Naive thymus-derived CD4-positive, alpha-beta T cell (primary cell): ENCODE data around the gene SERTM1. TPM values are rescaled to one million over a fixed set of nuclear protein-coding genes. Genes with fewer than 3 reads are reported as not detected.

ENCODE experiments used
- ATAC-seq: fragments of 150-1000 bp; cut with Tn5 transposase; 2 replicates; pipeline ENCODE4 v1.10.0; 2021; ENCODE audit warnings: mild to moderate bottlenecking, moderate library complexity
- CTCF ChIA-PET: fragments of 350-600 bp; sonication (Branson Sonifier 250); formaldehyde crosslinking; loops from one replicate; lab custom pipeline; 2021; ENCODE audit warnings: antibody characterized with exemption; lab: Charles Lee
- POLR2A ChIA-PET: fragments of 350-600 bp; sonication (Branson Sonifier 250); formaldehyde crosslinking; loops from one replicate; lab custom pipeline; 2021; ENCODE audit warnings: antibody characterized with exemption, inconsistent platforms; lab: Charles Lee
- DNase-seq, 9 donors: peaks; one replicate each; pipeline versions ENCODE4 v3.0.0 to v3.0.0-alpha.2; 2020 to 2022; ENCODE audit warnings: mixed read lengths in 1 of 9
- H3K27ac ChIP-seq: one replicate; pipeline ENCODE4 v1.7.0; 2013; ENCODE audit warnings: mild to moderate bottlenecking, low read depth, low read length, moderate library complexity
- H3K27me3 ChIP-seq, 2 donors: one replicate each; pipeline ENCODE4 v1.7.0; 2013; ENCODE audit warnings: low read length in 2 of 2, mild to moderate bottlenecking in 2 of 2, moderate library complexity in 2 of 2; ENCODE audit not compliant: control insufficient read depth in 2 of 2, insufficient read depth in 2 of 2
- H3K36me3 ChIP-seq, 3 experiments: 1 replicate in 2 of 3; 2 replicates in 1 of 3; pipeline ENCODE4 v1.7.0; 2013; ENCODE audit warnings: low read length in 3 of 3, mild to moderate bottlenecking in 3 of 3, moderate library complexity in 1 of 3; ENCODE audit not compliant: insufficient read depth in 3 of 3, control insufficient read depth in 2 of 3
- H3K4me1 ChIP-seq, 2 donors: one replicate each; pipeline ENCODE4 v1.7.0; 2013; ENCODE audit warnings: low read length in 2 of 2, mild to moderate bottlenecking in 2 of 2, moderate library complexity in 1 of 2; ENCODE audit not compliant: control insufficient read depth in 2 of 2, insufficient read depth in 2 of 2
- H3K4me3 ChIP-seq: 2 replicates; pipeline ENCODE4 v1.7.0; 2013; ENCODE audit warnings: mild to moderate bottlenecking, low read length
- H3K9me3 ChIP-seq, 3 experiments: 1 replicate in 2 of 3; 2 replicates in 1 of 3; pipeline ENCODE4 v1.7.0; 2013; ENCODE audit warnings: low read length in 3 of 3; ENCODE audit not compliant: control insufficient read depth in 2 of 3
- H3K27ac Mint-ChIP-seq, 9 donors: one replicate each; pipeline ENCODE4 v1.8.0; 2020 to 2022; ENCODE audit warnings: mixed read lengths in 9 of 9, mild to moderate bottlenecking in 8 of 9, moderate library complexity in 5 of 9, inconsistent platforms in 2 of 9
- H3K27me3 Mint-ChIP-seq, 5 donors: one replicate each; pipeline ENCODE4 v1.8.0; 2021 to 2022; ENCODE audit warnings: mixed read lengths in 5 of 5, mild to moderate bottlenecking in 1 of 5
- H3K36me3 Mint-ChIP-seq, 5 donors: one replicate each; pipeline ENCODE4 v1.8.0; 2020 to 2022; ENCODE audit warnings: mixed read lengths in 5 of 5, mild to moderate bottlenecking in 3 of 5, inconsistent platforms in 1 of 5
- H3K4me1 Mint-ChIP-seq, 7 donors: one replicate each; pipeline ENCODE4 v1.8.0; 2020 to 2022; ENCODE audit warnings: mixed read lengths in 7 of 7, mild to moderate bottlenecking in 3 of 7, inconsistent platforms in 1 of 7
- H3K4me3 Mint-ChIP-seq, 10 donors: one replicate each; pipeline ENCODE4 v1.8.0; 2020 to 2022; ENCODE audit warnings: mild to moderate bottlenecking in 10 of 10, mixed read lengths in 10 of 10, moderate library complexity in 6 of 10, inconsistent platforms in 2 of 10
- H3K9me3 Mint-ChIP-seq, 11 donors: one replicate each; pipeline ENCODE4 v1.8.0; 2020 to 2022; ENCODE audit warnings: mixed read lengths in 11 of 11, mild to moderate bottlenecking in 4 of 11, inconsistent platforms in 1 of 11, moderate library complexity in 1 of 11
- intact Hi-C, 2 donors: fragments of 100-400 bp; cut with micrococcal nuclease; formaldehyde crosslinking; loops; one replicate each; pipeline ENCODE4 v1.15.1; 2023
- polyA plus RNA-seq, 2 donors: library from polyadenylated mRNA; unstranded; fragments of 300-500 nt; fragmentation: Illumina TruSeq; gene quantifications; one replicate each; pipeline ENCODE4 v1.2.3, GENCODE V29; 2021
- total RNA-seq, 6 experiments: library from RNA in 5 of 6; stranded (reverse) in 5 of 6; gene quantifications; 1 replicate in 5 of 6; 2 replicates in 1 of 6; pipeline ENCODE4 v1.2.3 and lab custom pipeline; 2021 to 2026

The SERTM1 gene
- total and polyA plus RNA-seq, 7 experiments from 2014 or later, result not detected

GRCh38 chr13:36717017-36717416, 43.2 kb downstream of the SERTM1 start:
- no peaks in the 10 kb centered on the region for H3K9me3 ChIP-seq
- DNase-seq (no peak), ATAC-seq (no peak)
- peaks cover 0 to 3% (median 0%) of the 10 kb centered on the region in 5 donors for H3K36me3 Mint-ChIP-seq
- intact Hi-C loops, result no loop called here
- H3K4me1 Mint-ChIP-seq, result no peaks in the 10 kb centered on the region
- peaks cover 0 to 3% (median 0%) of the 10 kb centered on the region in 11 donors for H3K9me3 Mint-ChIP-seq
- H3K4me3 Mint-ChIP-seq, result no peak overlapping the region
- no peak overlapping the region for H3K4me3 ChIP-seq
- no peaks in the 10 kb centered on the region for H3K4me1 ChIP-seq
- CTCF ChIA-PET, result no interaction called here
- POLR2A ChIA-PET, result no interaction called here
- H3K27ac Mint-ChIP-seq, result no peak overlapping the region
- no peaks in the 10 kb centered on the region for H3K27me3 ChIP-seq
- H3K27me3 Mint-ChIP-seq, result peaks cover 3 to 52% (median 38%) of the 10 kb centered on the region in 5 donors
- H3K36me3 ChIP-seq, result no peaks in the 10 kb centered on the region
- H3K27ac ChIP-seq, result no peak overlapping the region

- Mint-ChIP-seq H3K27me3 (peaks cover 1 to 57% (median 35%) of the 10 kb centered on the region in 5 donors), H3K27ac (no peak overlapping the region), H3K36me3 (no peaks in the 10 kb centered on the region), H3K9me3 (no peaks in the 10 kb centered on the region), H3K4me3 (no peak overlapping the region), H3K4me1 (no peaks in the 10 kb centered on the region)
- Histone ChIP-seq H3K27me3 (no peaks in the 10 kb centered on the region), H3K4me1 (no peaks in the 10 kb centered on the region), H3K27ac (no peak overlapping the region), H3K4me3 (no peak overlapping the region), H3K9me3 (no peaks in the 10 kb centered on the region), H3K36me3 (no peaks in the 10 kb centered on the region)
- ChIA-PET POLR2A (no interaction called here), CTCF (no interaction called here)
- ATAC-seq (no peak), DNase-seq (no peak)
- intact Hi-C loops, result no loop called here
Observed at GRCh38 chr13:36717966-36718545, 44.2 kb downstream of the SERTM1 start.

- Mint-ChIP-seq H3K4me3 (no peak overlapping the region), H3K27me3 (peaks cover 1 to 55% (median 35%) of the 10 kb centered on the region in 5 donors), H3K4me1 (no peaks in the 10 kb centered on the region), H3K27ac (no peak overlapping the region), H3K9me3 (no peaks in the 10 kb centered on the region), H3K36me3 (no peaks in the 10 kb centered on the region)
- H3K36me3 ChIP-seq, result no peaks in the 10 kb centered on the region
- no peak overlapping the region for H3K4me3 ChIP-seq
- no peaks in the 10 kb centered on the region for H3K27me3 ChIP-seq
- intact Hi-C loops, result no loop called here
- ATAC-seq (no peak), DNase-seq (no peak)
- H3K4me1 ChIP-seq, result no peaks in the 10 kb centered on the region
- ChIA-PET POLR2A (no interaction called here), CTCF (no interaction called here)
- no peaks in the 10 kb centered on the region for H3K9me3 ChIP-seq
- H3K27ac ChIP-seq, result no peak overlapping the region
Observed at GRCh38 chr13:36718686-36719085, 44.9 kb downstream of the SERTM1 start.

- peaks cover 0 to 42% (median 18%) of the 10 kb centered on the region in 5 donors for H3K27me3 Mint-ChIP-seq
- no peaks in the 10 kb centered on the region for H3K36me3 Mint-ChIP-seq
- H3K27ac Mint-ChIP-seq, result no peak overlapping the region
- Histone ChIP-seq H3K27me3 (no peaks in the 10 kb centered on the region), H3K4me3 (no peak overlapping the region), H3K9me3 (no peaks in the 10 kb centered on the region), H3K27ac (no peak overlapping the region), H3K36me3 (no peaks in the 10 kb centered on the region), H3K4me1 (no peaks in the 10 kb centered on the region)
- ATAC-seq (no peak), DNase-seq (no peak)
- no peak overlapping the region for H3K4me3 Mint-ChIP-seq
- no peaks in the 10 kb centered on the region for H3K9me3 Mint-ChIP-seq
- intact Hi-C loops, result no loop called here
- H3K4me1 Mint-ChIP-seq, result peaks cover 0 to 2% (median 0%) of the 10 kb centered on the region in 7 donors
- POLR2A ChIA-PET, result no interaction called here
- CTCF ChIA-PET, result no interaction called here
Observed at GRCh38 chr13:36724141-36724540, 50.3 kb downstream of the SERTM1 start.

- CTCF ChIA-PET, result no interaction called here
- H3K36me3 ChIP-seq, result no peaks in the 10 kb centered on the region
- Mint-ChIP-seq H3K4me1 (peaks cover 0 to 2% (median 0%) of the 10 kb centered on the region in 7 donors), H3K27ac (no peak overlapping the region), H3K36me3 (no peaks in the 10 kb centered on the region), H3K4me3 (no peak overlapping the region), H3K27me3 (peaks cover 0 to 29% (median 14%) of the 10 kb centered on the region in 5 donors), H3K9me3 (no peaks in the 10 kb centered on the region)
- H3K4me1 ChIP-seq, result no peaks in the 10 kb centered on the region
- H3K27me3 ChIP-seq, result no peaks in the 10 kb centered on the region
- no peaks in the 10 kb centered on the region for H3K9me3 ChIP-seq
- DNase-seq (no peak), ATAC-seq (no peak)
- POLR2A ChIA-PET, result no interaction called here
- intact Hi-C loops, result no loop called here
- H3K27ac ChIP-seq, result no peak overlapping the region
- H3K4me3 ChIP-seq, result no peak overlapping the region
Observed at GRCh38 chr13:36725936-36726335, 52.1 kb downstream of the SERTM1 start.

- Histone ChIP-seq H3K27ac (no peak overlapping the region), H3K36me3 (no peaks in the 10 kb centered on the region), H3K27me3 (no peaks in the 10 kb centered on the region), H3K4me1 (no peaks in the 10 kb centered on the region), H3K9me3 (no peaks in the 10 kb centered on the region), H3K4me3 (no peak overlapping the region)
- Mint-ChIP-seq H3K4me3 (no peak overlapping the region), H3K27me3 (peaks cover 0 to 11% (median 5%) of the 10 kb centered on the region in 5 donors), H3K4me1 (peaks cover 0 to 2% (median 0%) of the 10 kb centered on the region in 7 donors), H3K27ac (no peak overlapping the region), H3K9me3 (no peaks in the 10 kb centered on the region), H3K36me3 (no peaks in the 10 kb centered on the region)
- intact Hi-C loops, result no loop called here
- CTCF ChIA-PET, result no interaction called here
- no peak for DNase-seq
- ATAC-seq, result no peak
- POLR2A ChIA-PET, result no interaction called here
Observed at GRCh38 chr13:36728006-36728405, 54.2 kb downstream of the SERTM1 start.

- POLR2A ChIA-PET, result no interaction called here
Observed at GRCh38 chr13:36736119-36736726, 62.4 kb downstream of the SERTM1 start.

More at GRCh38 chr13:36736119-36736726, 62.4 kb downstream of the SERTM1 start:
- Mint-ChIP-seq H3K4me1 (no peaks in the 10 kb centered on the region), H3K27me3 (peaks cover 0 to 4% (median 0%) of the 10 kb centered on the region in 5 donors), H3K27ac (no peak overlapping the region), H3K4me3 (no peak overlapping the region), H3K9me3 (no peaks in the 10 kb centered on the region), H3K36me3 (no peaks in the 10 kb centered on the region)
- no peak overlapping the region for H3K27ac ChIP-seq
- intact Hi-C loops, result loop anchor here (1.0 kb wide), 3 partner anchors 316 to 453 kb away; partner anchors contain the start of gene SPART (in 2 of the 2)
- H3K27me3 ChIP-seq, result no peaks in the 10 kb centered on the region
- ATAC-seq (no peak), DNase-seq (peak in 7 of 9 donors; percentile 3 to 43 (median 22))
- CTCF ChIA-PET, result interaction anchor here (0.7 to 3.3 kb wide), 8 partner anchors 14 to 453 kb away, joined by 3 to 17 read pairs (median 3); no protein-coding TSS in a partner anchor
- H3K36me3 ChIP-seq, result no peaks in the 10 kb centered on the region
- H3K9me3 ChIP-seq, result no peaks in the 10 kb centered on the region
- no peak overlapping the region for H3K4me3 ChIP-seq
- no peaks in the 10 kb centered on the region for H3K4me1 ChIP-seq
